B cell (primary cell): ENCODE results near the gene AGPAT3. TPM values are rescaled to one million over a fixed set of nuclear protein-coding genes. Genes with fewer than 3 reads are reported as not detected.

Experiments used
- ATAC-seq: fragments of 200-7000 bp; cut with Tn5 transposase; one replicate; pipeline ENCODE4 v1.10.0; 2021; ENCODE audit warnings: low read depth, mild to moderate bottlenecking, moderate number of reproducible peaks, moderate library complexity
- CTCF ChIA-PET: fragments of 350-600 bp; sonication (Branson Sonifier 250); formaldehyde crosslinking; loops from one replicate; lab custom pipeline; 2021; ENCODE audit warnings: antibody characterized with exemption, inconsistent platforms; lab: Charles Lee
- POLR2A ChIA-PET: fragments of 350-600 bp; sonication (Branson Sonifier 250); formaldehyde crosslinking; loops from one replicate; lab custom pipeline; 2021; ENCODE audit warnings: antibody characterized with exemption; lab: Charles Lee
- DNase-seq: peaks from one replicate; pipeline ENCODE4 v3.0.0; 2013
- H2AFZ ChIP-seq: 2 replicates; pipeline ENCODE4 v1.6.1; 2012; ENCODE audit warnings: mild to moderate bottlenecking, low read depth, low read length; ENCODE audit not compliant: insufficient read depth, poor library complexity, severe bottlenecking
- H3K27ac ChIP-seq, 2 donors: 1 replicate in 1 of 2; 2 replicates in 1 of 2; pipeline ENCODE4 v1.5.1; 2012 to 2013; ENCODE audit warnings: low read length in 2 of 2, mild to moderate bottlenecking in 2 of 2, moderate library complexity in 1 of 2
- H3K27me3 ChIP-seq, 4 experiments: fragments of 200-600 bp in 1 of 4; sonication (generic) in 1 of 4; replicated peaks in 1 of 4; 1 replicate in 2 of 4; 2 replicates in 2 of 4; pipeline versions ENCODE4 v1.6.1 to v1.7.0; 2013 to 2016; ENCODE audit warnings: low read length in 3 of 4, mild to moderate bottlenecking in 2 of 4, mixed read lengths in 1 of 4, moderate library complexity in 1 of 4; ENCODE audit not compliant: insufficient read depth in 4 of 4, control insufficient read depth in 3 of 4; ENCODE audit errors: control extremely low read depth in 1 of 4
- H3K36me3 ChIP-seq, 2 experiments: replicated peaks in 1 of 2; 1 replicate in 1 of 2; 2 replicates in 1 of 2; pipeline versions ENCODE4 v1.6.1 to v1.7.1; 2013; ENCODE audit warnings: low read length in 1 of 2; ENCODE audit not compliant: insufficient read depth in 2 of 2, control insufficient read depth in 1 of 2; ENCODE audit errors: control extremely low read depth in 1 of 2, extremely low read depth in 1 of 2
- H3K4me1 ChIP-seq, 2 donors: fragments of 200-600 bp in 1 of 2; sonication (generic) in 1 of 2; 1 replicate in 1 of 2; 2 replicates in 1 of 2; pipeline versions ENCODE4 v1.5.1 to v1.6.1; 2013 to 2017; ENCODE audit warnings: low read length in 2 of 2; ENCODE audit not compliant: control insufficient read depth in 2 of 2, insufficient read depth in 2 of 2
- H3K4me2 ChIP-seq: replicated peaks from 2 replicates; pipeline ENCODE3; 2012; ENCODE audit warnings: mild to moderate bottlenecking, low read depth, low read length; ENCODE audit not compliant: poor library complexity, severe bottlenecking
- H3K4me3 ChIP-seq, 5 experiments: fragments of 200-600 bp in 1 of 5; sonication (generic) in 1 of 5; 1 replicate in 3 of 5; 2 replicates in 2 of 5; pipeline versions ENCODE4 v1.5.1 to v1.7.0; 2011 to 2016; ENCODE audit warnings: low read length in 4 of 5, mild to moderate bottlenecking in 4 of 5, low read depth in 2 of 5, control low read depth in 1 of 5, moderate library complexity in 1 of 5; ENCODE audit not compliant: insufficient read depth in 1 of 5; ENCODE audit errors: control extremely low read depth in 1 of 5, extremely low read depth in 1 of 5
- H3K79me2 ChIP-seq: fragments of 200-600 bp; sonication (generic); one replicate; pipeline ENCODE4 v1.6.0; 2016; ENCODE audit warnings: low read length; ENCODE audit not compliant: control insufficient read depth, insufficient read depth
- H3K9ac ChIP-seq: fragments of 200-600 bp; sonication (generic); 2 replicates; pipeline ENCODE4 v1.6.1; 2017; ENCODE audit warnings: mild to moderate bottlenecking, low read length, moderate library complexity
- H3K9me3 ChIP-seq, 3 donors: one replicate each; pipeline versions ENCODE4 v1.6.1 to v1.7.1; 2013; ENCODE audit warnings: low read length in 2 of 3; ENCODE audit not compliant: control insufficient read depth in 2 of 3, insufficient read depth in 1 of 3; ENCODE audit errors: control extremely low read depth in 1 of 3
- H4K20me1 ChIP-seq: 2 replicates; pipeline ENCODE4 v1.6.0; 2012; ENCODE audit warnings: mild to moderate bottlenecking, low read length; ENCODE audit not compliant: insufficient read depth, control insufficient read depth, poor library complexity, severe bottlenecking
- H3K27ac Mint-ChIP-seq: one replicate; pipeline ENCODE4 v1.8.0; 2021; ENCODE audit warnings: mixed read lengths
- H3K27me3 Mint-ChIP-seq: one replicate; pipeline ENCODE4 v1.8.0; 2021; ENCODE audit warnings: mixed read lengths
- H3K4me1 Mint-ChIP-seq: one replicate; pipeline ENCODE4 v1.8.0; 2021; ENCODE audit warnings: mixed read lengths
- H3K4me3 Mint-ChIP-seq: one replicate; pipeline ENCODE4 v1.8.0; 2021; ENCODE audit warnings: mixed read lengths
- H3K9me3 Mint-ChIP-seq: one replicate; pipeline ENCODE4 v1.8.0; 2022; ENCODE audit warnings: mixed read lengths; ENCODE audit not compliant: insufficient read depth
- CTCF ChIP-seq: fragments of 200-600 bp; IDR thresholded peaks from one replicate; pipeline ENCODE4 v1.8.0; 2022; ENCODE audit warnings: antibody characterized with exemption, mild to moderate bottlenecking
- EZH2 ChIP-seq: IDR thresholded peaks from 2 replicates; pipeline ENCODE4 v1.6.1; 2012; ENCODE audit warnings: borderline replicate concordance, low read depth, mild to moderate bottlenecking, moderate library complexity, low read length; ENCODE audit not compliant: insufficient read depth, poor library complexity, severe bottlenecking
- WGBS: methylation state at CpG from one replicate; pipeline ENCODE4 v1.1.5; 2013; ENCODE audit warnings: missing lambda C conversion rate; ENCODE audit not compliant: insufficient coverage; 5-methylcytosine and 5-hydroxymethylcytosine counted together
- intact Hi-C: fragments of 100-400 bp; cut with micrococcal nuclease; formaldehyde crosslinking; loops from one replicate; pipeline ENCODE4 v1.10.0; 2022
- polyA plus RNA-seq: library from polyadenylated mRNA; depleted of rRNA; stranded (reverse); fragments of >200 nt; gene quantifications from 2 replicates; pipeline ENCODE4 v1.2.3, GENCODE V29; 2012
- total RNA-seq, 2 donors: library from RNA; stranded (reverse); fragments of 120-200 nt in 1 of 2; gene quantifications; 1 replicate in 1 of 2; 2 replicates in 1 of 2; pipeline versions ENCODE4 v1.2.3 to v1.2.4, GENCODE V29; 2013 to 2022

The AGPAT3 gene
- total and polyA plus RNA-seq, 2 donors (not counting 1 experiment from before 2014, with no cell fraction given), result 14.3 to 49.3 TPM

GRCh38 chr21:43959231-43960116 is 94.5 kb downstream of the AGPAT3 start:
- no peaks in the 10 kb centered on the region for H3K9me3 Mint-ChIP-seq
- DNase-seq (peak; percentile 23), ATAC-seq (no peak)
- TF ChIP-seq CTCF, result no peak
- no peak for TF ChIP-seq EZH2
- no peaks in the 10 kb centered on the region for H3K27me3 Mint-ChIP-seq
- CTCF ChIA-PET, result no interaction called here
- Histone ChIP-seq H3K9ac (no peak overlapping the region), H3K27me3 (no peaks in the 10 kb centered on the region), H3K36me3 (peaks cover 0 to 11% of the 10 kb centered on the region in 2 experiments), H3K27ac (no peak overlapping the region), H2AFZ (no peak overlapping the region), H3K4me2 (no peak overlapping the region), H3K9me3 (no peaks in the 10 kb centered on the region), H3K4me1 (peaks cover 19 to 24% of the 10 kb centered on the region in 2 donors), H4K20me1 (peaks cover 44% of the 10 kb centered on the region), H3K4me3 (no peak overlapping the region), H3K79me2 (peaks cover 26% of the 10 kb centered on the region)
- 86% methylated on average over 37 of the region's 39 CpGs for WGBS
- intact Hi-C loops, result no loop called here
- peaks cover 24% of the 10 kb centered on the region for H3K4me1 Mint-ChIP-seq
- peak overlapping the region; percentile 29 for H3K27ac Mint-ChIP-seq
- H3K4me3 Mint-ChIP-seq, result no peak overlapping the region
- POLR2A ChIA-PET, result no interaction called here

GRCh38 chr21:43961382-43961909 is 96.4 kb downstream of the AGPAT3 start:
- H3K36me3 ChIP-seq, result peaks cover 0 to 9% of the 10 kb centered on the region in 2 experiments
- no peak overlapping the region for H3K9ac ChIP-seq
- H2AFZ ChIP-seq, result no peak overlapping the region
- intact Hi-C loops, result no loop called here
- no peaks in the 10 kb centered on the region for H3K9me3 ChIP-seq
- Mint-ChIP-seq H3K9me3 (no peaks in the 10 kb centered on the region), H3K27ac (peak overlapping the region; percentile 67), H3K27me3 (no peaks in the 10 kb centered on the region), H3K4me3 (no peak overlapping the region), H3K4me1 (peaks cover 18% of the 10 kb centered on the region)
- no peaks in the 10 kb centered on the region for H3K27me3 ChIP-seq
- H3K27ac ChIP-seq, result no peak overlapping the region
- ChIA-PET POLR2A (no interaction called here), CTCF (interaction anchor here (0.7 kb wide), 1 partner anchor 1387 kb away, joined by 3 read pairs; no protein-coding TSS in a partner anchor)
- TF ChIP-seq CTCF, result no peak
- TF ChIP-seq EZH2, result no peak
- H3K4me3 ChIP-seq, result no peak overlapping the region
- DNase-seq (no peak), ATAC-seq (no peak)
- peaks cover 19 to 21% of the 10 kb centered on the region in 2 donors for H3K4me1 ChIP-seq
- peaks cover 22% of the 10 kb centered on the region for H3K79me2 ChIP-seq
- WGBS, result 93% methylated on average over 16 of the region's 24 CpGs
- H3K4me2 ChIP-seq, result no peak overlapping the region
- H4K20me1 ChIP-seq, result peaks cover 26% of the 10 kb centered on the region
